Measurements from ENCODE around the gene MOAP1. TPM values are rescaled to one million over a fixed set of nuclear protein-coding genes. Genes with fewer than 3 reads are reported as not detected.
"Not testable (repeated sequence)": the region's sequence is repeated elsewhere in the genome, so short reads cannot be mapped to it uniquely, and the experiment has no call there.

The MOAP1 gene
- total RNA-seq, 2 experiments from 2014 or later, result 16.6 to 16.7 TPM

- H3K27ac Mint-ChIP-seq, result no peak overlapping the region
- H3K4me1 Mint-ChIP-seq, result peaks cover 12% of the 10 kb centered on the region
- no peak for DNase-seq
- no peaks in the 10 kb centered on the region for H3K9me3 Mint-ChIP-seq
- peaks cover 21% of the 10 kb centered on the region for H3K36me3 Mint-ChIP-seq
- no peaks in the 10 kb centered on the region for H3K27me3 Mint-ChIP-seq
- no peak overlapping the region for H3K4me3 Mint-ChIP-seq
These were observed 16.5 kb upstream of the MOAP1 start for GRCh38 chr14:93201155-93201704.

GRCh38 chr14:93200553-93200952, 15.9 kb upstream of the MOAP1 start:
- H3K9me3 Mint-ChIP-seq, result no peaks in the 10 kb centered on the region
- no peaks in the 10 kb centered on the region for H3K27me3 Mint-ChIP-seq
- DNase-seq, result no peak
- peaks cover 12% of the 10 kb centered on the region for H3K4me1 Mint-ChIP-seq
- no peak overlapping the region for H3K27ac Mint-ChIP-seq
- H3K36me3 Mint-ChIP-seq, result peaks cover 21% of the 10 kb centered on the region
- H3K4me3 Mint-ChIP-seq, result no peak overlapping the region

- Mint-ChIP-seq H3K9me3 (no peaks in the 10 kb centered on the region), H3K4me3 (no peak overlapping the region), H3K27me3 (no peaks in the 10 kb centered on the region), H3K4me1 (peaks cover 3% of the 10 kb centered on the region), H3K27ac (no peak overlapping the region), H3K36me3 (peaks cover 13% of the 10 kb centered on the region)
- DNase-seq, result no peak
These were observed 14.3 kb upstream of the MOAP1 start for GRCh38 chr14:93199031-93199430.

- DNase-seq, result no peak
- peaks cover 11% of the 10 kb centered on the region for H3K36me3 Mint-ChIP-seq
- no peak overlapping the region for H3K27ac Mint-ChIP-seq
- no peak overlapping the region for H3K4me3 Mint-ChIP-seq
- H3K4me1 Mint-ChIP-seq, result peaks cover 5% of the 10 kb centered on the region
- no peaks in the 10 kb centered on the region for H3K27me3 Mint-ChIP-seq
- no peaks in the 10 kb centered on the region for H3K9me3 Mint-ChIP-seq
These were observed 10.8 kb upstream of the MOAP1 start for GRCh38 chr14:93195316-93195999.

GRCh38 chr14:93186956-93187355, 2.3 kb upstream of the MOAP1 start:
- Mint-ChIP-seq H3K9me3 (no peaks in the 10 kb centered on the region), H3K4me1 (peaks cover 39% of the 10 kb centered on the region), H3K27me3 (no peaks in the 10 kb centered on the region), H3K27ac (no peak overlapping the region), H3K36me3 (peaks cover 20% of the 10 kb centered on the region), H3K4me3 (no peak overlapping the region)
- no peak for DNase-seq

GRCh38 chr14:93186466-93186865, 1.8 kb upstream of the MOAP1 start:
- Mint-ChIP-seq H3K4me1 (peaks cover 42% of the 10 kb centered on the region), H3K4me3 (peak overlapping the region; percentile 64), H3K27me3 (no peaks in the 10 kb centered on the region), H3K9me3 (no peaks in the 10 kb centered on the region), H3K36me3 (peaks cover 23% of the 10 kb centered on the region), H3K27ac (no peak overlapping the region)
- DNase-seq, result no peak

- H3K4me3 Mint-ChIP-seq, result peak overlapping the region; percentile 95
- H3K4me1 Mint-ChIP-seq, result peaks cover 42% of the 10 kb centered on the region
- no peak for DNase-seq
- H3K27me3 Mint-ChIP-seq, result no peaks in the 10 kb centered on the region
- H3K36me3 Mint-ChIP-seq, result peaks cover 23% of the 10 kb centered on the region
- no peaks in the 10 kb centered on the region for H3K9me3 Mint-ChIP-seq
- peak overlapping the region; percentile 89 for H3K27ac Mint-ChIP-seq
These were observed 638 bp upstream of the MOAP1 start for GRCh38 chr14:93185349-93185720.

GRCh38 chr14:93183596-93184317, 940 bp downstream of the MOAP1 start:
- DNase-seq, result no peak
- H3K27me3 Mint-ChIP-seq, result no peaks in the 10 kb centered on the region

GRCh38 chr14:93175492-93175891, 9.2 kb downstream of the MOAP1 start:
- peaks cover 4% of the 10 kb centered on the region for H3K27me3 Mint-ChIP-seq
- no peak overlapping the region for H3K27ac Mint-ChIP-seq
- no peaks in the 10 kb centered on the region for H3K36me3 Mint-ChIP-seq
- no peak overlapping the region for H3K4me3 Mint-ChIP-seq
- no peaks in the 10 kb centered on the region for H3K9me3 Mint-ChIP-seq
- peaks cover 4% of the 10 kb centered on the region for H3K4me1 Mint-ChIP-seq
- no peak for DNase-seq

More at GRCh38 chr14:93183596-93184317, 940 bp downstream of the MOAP1 start:
- no peaks in the 10 kb centered on the region for H3K9me3 Mint-ChIP-seq
- H3K4me3 Mint-ChIP-seq, result peak overlapping the region; percentile 98
- peaks cover 23% of the 10 kb centered on the region for H3K36me3 Mint-ChIP-seq
- peaks cover 39% of the 10 kb centered on the region for H3K4me1 Mint-ChIP-seq
- H3K27ac Mint-ChIP-seq, result peak overlapping the region; percentile 86

GRCh38 chr14:93174731-93175130, 10.0 kb downstream of the MOAP1 start:
- H3K27me3 Mint-ChIP-seq, H3K4me1 Mint-ChIP-seq, H3K27ac Mint-ChIP-seq, H3K36me3 Mint-ChIP-seq, DNase-seq, H3K9me3 Mint-ChIP-seq, H3K4me3 Mint-ChIP-seq: not testable (repeated sequence)

- no peaks in the 10 kb centered on the region for H3K9me3 Mint-ChIP-seq
These were observed 10.7 kb downstream of the MOAP1 start for GRCh38 chr14:93173943-93174395.

GRCh38 chr14:93171376-93171775, 13.3 kb downstream of the MOAP1 start:
- no peaks in the 10 kb centered on the region for H3K9me3 Mint-ChIP-seq
- no peak overlapping the region for H3K27ac Mint-ChIP-seq
- DNase-seq, result no peak

More at GRCh38 chr14:93173943-93174395, 10.7 kb downstream of the MOAP1 start:
- Mint-ChIP-seq H3K4me3 (no peak overlapping the region), H3K27ac (no peak overlapping the region), H3K36me3 (no peaks in the 10 kb centered on the region), H3K27me3 (peaks cover 4% of the 10 kb centered on the region), H3K4me1 (peaks cover 4% of the 10 kb centered on the region)
- DNase-seq, result no peak

GRCh38 chr14:93170141-93170540, 14.6 kb downstream of the MOAP1 start:
- not testable (repeated sequence) for H3K4me3 Mint-ChIP-seq, H3K27ac Mint-ChIP-seq, DNase-seq, H3K9me3 Mint-ChIP-seq, H3K27me3 Mint-ChIP-seq, H3K36me3 Mint-ChIP-seq, H3K4me1 Mint-ChIP-seq

More at GRCh38 chr14:93171376-93171775, 13.3 kb downstream of the MOAP1 start:
- Mint-ChIP-seq H3K4me3 (no peak overlapping the region), H3K36me3 (no peaks in the 10 kb centered on the region), H3K27me3 (peaks cover 4% of the 10 kb centered on the region), H3K4me1 (no peaks in the 10 kb centered on the region)

- H3K36me3 Mint-ChIP-seq, H3K27ac Mint-ChIP-seq, H3K27me3 Mint-ChIP-seq, H3K9me3 Mint-ChIP-seq, H3K4me3 Mint-ChIP-seq, DNase-seq, H3K4me1 Mint-ChIP-seq: not testable (repeated sequence)
These were observed 15.1 kb downstream of the MOAP1 start for GRCh38 chr14:93169619-93170018.

GRCh38 chr14:93168610-93169009, 16.1 kb downstream of the MOAP1 start:
- not testable (repeated sequence) for H3K36me3 Mint-ChIP-seq, H3K27me3 Mint-ChIP-seq

More at GRCh38 chr14:93168610-93169009, 16.1 kb downstream of the MOAP1 start:
- not testable (repeated sequence) for H3K27ac Mint-ChIP-seq, H3K9me3 Mint-ChIP-seq, DNase-seq, H3K4me1 Mint-ChIP-seq, H3K4me3 Mint-ChIP-seq

Measured in activated naive CD8-positive, alpha-beta T cell treated with anti-CD3 and anti-CD28 coated beads for 36 hours (primary cell).